ENCODE data around the gene PTPRE. TPM values are rescaled to one million over a fixed set of nuclear protein-coding genes. Genes with fewer than 3 reads are reported as not detected.
A peak's percentile ranks its signal among the peaks of the same experiment; 100 is the strongest.

Gene PTPRE
- total and polyA plus RNA-seq, 2 donors from 2014 or later = 1.1 to 25.7 TPM

DNA sequence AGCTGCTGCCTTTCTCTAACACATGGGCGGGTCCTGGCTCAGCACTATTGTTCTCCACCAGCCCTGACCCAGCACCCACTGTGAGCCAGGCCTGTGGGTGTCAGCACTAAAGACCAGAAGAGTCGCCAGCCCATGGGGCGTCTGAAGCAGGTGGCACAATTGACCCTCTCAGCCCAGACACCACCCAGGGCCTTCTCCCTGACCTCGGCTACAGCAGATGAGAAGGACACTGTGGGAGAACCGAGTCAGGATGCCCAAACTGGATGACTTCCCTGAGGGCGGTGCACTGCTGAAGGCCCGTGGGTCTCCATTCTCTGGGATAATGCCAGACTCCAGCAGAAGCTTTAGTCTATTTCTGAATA lies 122.4 kb downstream of the PTPRE start:
- Histone ChIP-seq H3K4me3 (ENCODE audit: low read length in 3 of 3) (no peak overlapping the region), H3K4me1 (ENCODE audit: control insufficient read depth in 2 of 3, insufficient read depth in 2 of 3, low read depth in 1 of 3, low read length in 3 of 3) (no peaks in the 10 kb centered on the region), H3K27ac (ENCODE audit: low read depth in 2 of 2, low read length in 2 of 2) (no peak overlapping the region), H3K27me3 (ENCODE audit: control insufficient read depth, insufficient read depth, low read length) (no peaks in the 10 kb centered on the region), H3K9ac (ENCODE audit: low read length in 3 of 3) (no peak overlapping the region), H3K36me3 (ENCODE audit: control insufficient read depth in 2 of 3, insufficient read depth in 3 of 3, low read length in 3 of 3) (no peaks in the 10 kb centered on the region), H3K9me3 (ENCODE audit: control insufficient read depth in 2 of 3, insufficient read depth in 1 of 3, low read length in 3 of 3) (no peaks in the 10 kb centered on the region)
- intact Hi-C loops (cut with DNase I) = no loop called here
- FAIRE-seq (no peak), DNase-seq (no peak)
- TF ChIP-seq, protein P1, sequence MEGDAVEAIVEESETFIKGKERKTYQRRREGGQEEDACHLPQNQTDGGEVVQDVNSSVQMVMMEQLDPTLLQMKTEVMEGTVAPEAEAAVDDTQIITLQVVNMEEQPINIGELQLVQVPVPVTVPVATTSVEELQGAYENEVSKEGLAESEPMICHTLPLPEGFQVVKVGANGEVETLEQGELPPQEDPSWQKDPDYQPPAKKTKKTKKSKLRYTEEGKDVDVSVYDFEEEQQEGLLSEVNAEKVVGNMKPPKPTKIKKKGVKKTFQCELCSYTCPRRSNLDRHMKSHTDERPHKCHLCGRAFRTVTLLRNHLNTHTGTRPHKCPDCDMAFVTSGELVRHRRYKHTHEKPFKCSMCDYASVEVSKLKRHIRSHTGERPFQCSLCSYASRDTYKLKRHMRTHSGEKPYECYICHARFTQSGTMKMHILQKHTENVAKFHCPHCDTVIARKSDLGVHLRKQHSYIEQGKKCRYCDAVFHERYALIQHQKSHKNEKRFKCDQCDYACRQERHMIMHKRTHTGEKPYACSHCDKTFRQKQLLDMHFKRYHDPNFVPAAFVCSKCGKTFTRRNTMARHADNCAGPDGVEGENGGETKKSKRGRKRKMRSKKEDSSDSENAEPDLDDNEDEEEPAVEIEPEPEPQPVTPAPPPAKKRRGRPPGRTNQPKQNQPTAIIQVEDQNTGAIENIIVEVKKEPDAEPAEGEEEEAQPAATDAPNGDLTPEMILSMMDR (IDR thresholded peaks at IDR 0.05; ENCODE audit: borderline replicate concordance, extremely low read depth, insufficient read depth) = no peak

DNA sequence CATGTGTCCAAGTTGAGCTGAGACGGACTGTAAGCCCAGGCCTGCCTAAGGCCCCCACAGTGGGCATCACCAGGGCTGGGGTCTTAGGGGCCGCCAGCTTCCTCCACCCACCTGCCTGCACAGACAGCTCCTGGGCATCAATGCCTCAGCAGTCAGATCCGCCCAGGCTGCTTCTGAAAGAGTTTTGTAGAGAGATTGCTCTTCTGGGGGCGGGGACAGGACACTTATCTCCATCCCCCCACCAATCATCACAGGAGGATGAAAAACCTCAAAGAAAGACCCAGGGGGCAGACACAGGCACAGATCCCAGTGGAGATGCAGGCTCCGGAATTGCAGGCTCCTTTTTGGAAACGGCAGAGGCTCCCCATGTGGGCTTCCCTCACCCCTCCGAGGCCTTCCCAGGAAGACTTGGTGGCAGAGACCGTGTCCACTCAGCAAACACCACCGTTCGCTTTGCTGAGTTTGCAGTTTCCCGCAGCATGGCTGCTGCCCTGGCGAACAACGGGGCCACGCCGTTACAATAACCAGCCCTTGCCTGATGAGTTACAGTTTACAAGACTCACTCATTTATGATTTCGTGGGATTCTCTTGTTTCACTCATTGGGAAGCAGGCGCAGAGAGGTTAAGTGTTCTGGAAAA lies 122.9 kb downstream of the PTPRE start:
- H3K4me1 ChIP-seq (ENCODE audit: control insufficient read depth in 2 of 3, insufficient read depth in 2 of 3, low read depth in 1 of 3, low read length in 3 of 3) = no peaks in the 10 kb centered on the region
- FAIRE-seq (no peak), DNase-seq (peak in 1 of 5 donors; percentile 19)
- H3K9ac ChIP-seq (ENCODE audit: low read length in 3 of 3) = no peak overlapping the region
- intact Hi-C loops (cut with DNase I) = no loop called here
- H3K9me3 ChIP-seq (ENCODE audit: control insufficient read depth in 2 of 3, insufficient read depth in 1 of 3, low read length in 3 of 3) = no peaks in the 10 kb centered on the region
- no peak overlapping the region for H3K4me3 ChIP-seq (ENCODE audit: low read length in 3 of 3)
- no peaks in the 10 kb centered on the region for H3K27me3 ChIP-seq (ENCODE audit: control insufficient read depth, insufficient read depth, low read length)
- TF ChIP-seq, protein P1 (IDR thresholded peaks at IDR 0.05; ENCODE audit: borderline replicate concordance, extremely low read depth, insufficient read depth) = no peak
- H3K36me3 ChIP-seq (ENCODE audit: control insufficient read depth in 2 of 3, insufficient read depth in 3 of 3, low read length in 3 of 3) = no peaks in the 10 kb centered on the region
- H3K27ac ChIP-seq (ENCODE audit: low read depth in 2 of 2, low read length in 2 of 2) = no peak overlapping the region

DNA sequence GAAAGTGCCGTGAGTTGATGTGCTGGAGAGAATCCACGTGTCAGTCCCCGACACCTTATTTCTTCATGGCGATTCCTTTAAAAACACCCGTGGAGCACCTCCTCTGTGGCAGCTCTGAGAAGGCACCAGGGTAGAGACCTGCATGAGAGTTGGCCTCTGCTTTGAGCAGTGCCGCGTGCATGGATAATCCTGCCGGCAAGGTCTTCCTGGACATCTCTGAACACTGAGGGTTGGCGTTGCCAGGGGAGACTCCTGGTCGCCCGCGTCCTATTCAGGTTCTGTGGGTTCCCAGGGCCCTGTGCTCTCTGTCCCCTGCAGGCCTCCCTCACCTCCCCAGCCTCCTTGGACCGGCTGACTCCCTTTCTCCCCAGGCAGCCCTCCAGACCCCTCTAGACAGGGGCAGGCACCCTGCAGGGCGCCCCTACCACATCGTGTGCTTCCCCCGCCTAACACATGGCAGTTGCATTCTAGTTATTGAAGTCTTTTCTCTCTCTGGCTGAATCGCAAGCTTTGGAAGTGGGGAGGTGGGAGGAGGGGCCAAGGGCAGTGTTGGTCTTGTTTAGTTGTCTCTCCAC lies 123.7 kb downstream of the PTPRE start:
- no peak overlapping the region for H3K4me3 ChIP-seq (ENCODE audit: low read length in 3 of 3)
- H3K27ac ChIP-seq (ENCODE audit: low read depth in 2 of 2, low read length in 2 of 2) = no peak overlapping the region
- intact Hi-C loops (cut with DNase I) = no loop called here
- TF ChIP-seq, protein P1 (IDR thresholded peaks at IDR 0.05; ENCODE audit: borderline replicate concordance, extremely low read depth, insufficient read depth) = no peak
- DNase-seq (no peak), FAIRE-seq (no peak)
- H3K9me3 ChIP-seq (ENCODE audit: control insufficient read depth in 2 of 3, insufficient read depth in 1 of 3, low read length in 3 of 3) = no peaks in the 10 kb centered on the region
- no peaks in the 10 kb centered on the region for H3K4me1 ChIP-seq (ENCODE audit: control insufficient read depth in 2 of 3, insufficient read depth in 2 of 3, low read depth in 1 of 3, low read length in 3 of 3)
- H3K36me3 ChIP-seq (ENCODE audit: control insufficient read depth in 2 of 3, insufficient read depth in 3 of 3, low read length in 3 of 3) = no peaks in the 10 kb centered on the region
- no peaks in the 10 kb centered on the region for H3K27me3 ChIP-seq (ENCODE audit: control insufficient read depth, insufficient read depth, low read length)
- H3K9ac ChIP-seq (ENCODE audit: low read length in 3 of 3) = no peak overlapping the region
